DMS 273 treated with DMSO at 0.1 percent for 48 hours (cell line): Measurements from ENCODE around the gene NRXN3.

ENCODE experiments used
- DNase-seq: peaks from one replicate; lab custom pipeline; 2025; lab: John Stamatoyannopoulos, UW

Gene NRXN3

GRCh38 chr14:79829405-79830166 is 1659.4 kb downstream of the NRXN3 start:
- DNase-seq, result no peak

GRCh38 chr14:79831195-79831892 is 1661.2 kb downstream of the NRXN3 start:
- peak; percentile 8 for DNase-seq

DNA sequence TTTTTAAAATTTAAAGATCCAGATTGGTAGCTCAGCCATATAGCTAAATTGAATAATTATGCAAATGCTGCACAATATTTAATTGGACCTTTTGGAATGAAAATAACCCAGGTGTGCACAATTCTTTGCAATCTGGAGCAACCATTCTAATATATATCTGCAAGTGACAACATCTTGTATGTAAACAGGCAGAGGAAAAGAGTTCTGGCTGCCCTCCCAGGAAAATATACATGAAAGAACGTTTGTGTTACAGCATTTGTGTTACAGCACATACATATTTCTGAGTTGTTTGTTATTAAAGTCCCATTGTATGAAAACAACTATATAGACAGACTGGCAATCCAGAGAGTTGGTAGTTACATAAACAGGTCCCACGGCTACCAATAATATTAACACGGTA is 1663.6 kb downstream of the NRXN3 start:
- no peak for DNase-seq

- DNase-seq, result no peak
These were observed 1664.7 kb downstream of the NRXN3 start for GRCh38 chr14:79834868-79835267.

GRCh38 chr14:79836577-79836976 is 1666.4 kb downstream of the NRXN3 start:
- no peak for DNase-seq

- DNase-seq, result no peak
These were observed 1667.5 kb downstream of the NRXN3 start for GRCh38 chr14:79837699-79838098.

DNA sequence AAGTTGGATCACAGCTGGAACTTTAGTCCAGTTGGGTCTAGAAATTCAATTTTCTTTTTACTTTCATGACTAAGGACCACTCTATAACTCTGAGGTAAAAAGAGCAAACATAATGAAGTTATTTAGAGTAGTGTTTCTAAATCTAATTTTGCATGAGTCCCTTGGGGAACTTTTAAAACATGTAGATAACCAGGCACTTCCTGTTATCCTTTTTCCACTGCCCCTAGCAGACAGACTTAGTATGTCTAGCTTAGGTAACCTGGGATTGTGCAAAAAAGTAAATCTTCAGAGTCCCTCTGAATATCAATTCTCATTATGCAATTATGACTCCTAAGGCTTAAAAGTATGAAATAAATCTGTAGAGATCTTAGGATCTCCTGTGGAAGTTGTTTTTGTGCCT is 1669.9 kb downstream of the NRXN3 start:
- no peak for DNase-seq

- DNase-seq, result no peak
These were observed 1670.7 kb downstream of the NRXN3 start for GRCh38 chr14:79840831-79841230.

GRCh38 chr14:79841433-79841832 is 1671.3 kb downstream of the NRXN3 start:
- no peak for DNase-seq

GRCh38 chr14:79842270-79842669 is 1672.1 kb downstream of the NRXN3 start:
- DNase-seq, result no peak

DNA sequence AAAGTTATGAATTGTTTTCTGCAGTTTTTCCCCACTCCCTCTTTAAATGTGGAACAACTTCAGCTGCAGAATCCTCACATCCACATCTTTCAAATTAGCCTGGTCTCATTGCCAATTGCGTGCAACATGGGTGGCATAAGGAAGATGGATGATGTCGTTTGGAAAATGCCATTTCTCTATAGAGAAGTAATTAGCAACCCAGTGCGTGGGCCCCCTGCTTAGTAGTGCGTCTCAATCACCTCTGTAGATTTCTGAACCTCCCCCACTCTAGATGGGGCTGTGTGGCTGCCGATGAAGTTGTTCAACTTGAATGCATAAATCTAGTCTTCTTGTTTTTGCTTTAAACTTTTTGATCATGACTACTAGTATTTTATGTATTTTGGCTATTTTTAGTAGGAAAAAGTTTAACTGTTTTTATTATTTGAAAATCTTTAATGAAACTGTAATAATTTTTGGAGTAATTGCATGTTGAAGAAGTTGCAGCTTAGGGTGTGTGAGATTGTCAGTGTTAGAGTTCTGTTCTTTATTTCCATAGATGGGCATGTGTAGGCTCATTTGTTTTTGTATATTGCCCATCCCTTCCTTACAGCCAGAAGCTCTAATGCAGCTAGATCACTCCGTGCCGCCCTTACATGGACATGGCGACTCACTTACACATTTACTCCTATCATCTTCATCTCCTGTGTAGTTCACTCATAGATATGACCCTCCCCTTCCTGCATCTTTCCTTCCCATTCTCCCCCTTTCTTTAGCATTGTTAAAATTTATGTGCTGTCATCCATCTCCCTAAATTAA is 1683.0 kb downstream of the NRXN3 start:
- DNase-seq, result no peak

- DNase-seq, result no peak
These were observed 1685.6 kb downstream of the NRXN3 start for GRCh38 chr14:79855789-79856188.

DNA sequence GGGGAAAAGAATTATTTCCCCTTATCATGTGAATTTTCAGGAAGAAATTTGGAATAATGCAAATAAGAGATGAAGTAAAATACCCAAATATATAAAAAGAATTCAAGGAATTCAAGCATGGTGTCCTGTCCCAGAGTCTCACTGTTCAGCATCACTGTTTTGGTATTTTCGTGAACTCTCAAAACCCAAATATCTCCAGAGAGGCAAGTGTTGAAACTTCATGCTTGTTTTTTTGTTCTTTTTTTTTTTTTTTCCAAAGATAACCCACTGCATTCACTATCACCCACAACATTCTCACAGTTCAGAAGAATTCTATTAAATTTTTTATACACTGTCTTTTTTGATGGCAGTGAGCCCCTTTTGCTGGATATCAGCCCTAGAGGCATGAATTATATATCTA is 1686.2 kb downstream of the NRXN3 start:
- no peak for DNase-seq

DNA sequence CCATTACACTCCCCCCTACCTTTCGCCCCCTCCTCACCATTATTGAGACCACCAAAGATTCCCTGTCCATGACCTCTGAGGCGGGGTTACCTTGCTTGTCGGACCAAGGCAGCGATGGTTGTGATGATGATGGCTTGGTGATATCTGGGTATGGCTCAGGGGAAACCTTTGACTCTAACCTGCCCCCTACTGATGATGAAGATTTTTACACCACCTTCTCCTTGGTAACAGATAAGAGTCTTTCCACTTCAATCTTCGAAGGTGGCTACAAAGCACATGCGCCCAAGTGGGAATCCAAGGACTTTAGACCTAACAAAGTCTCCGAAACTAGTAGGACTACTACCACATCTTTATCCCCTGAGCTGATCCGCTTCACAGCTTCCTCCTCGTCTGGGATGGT is 1690.9 kb downstream of the NRXN3 start:
- DNase-seq, result no peak

DNA sequence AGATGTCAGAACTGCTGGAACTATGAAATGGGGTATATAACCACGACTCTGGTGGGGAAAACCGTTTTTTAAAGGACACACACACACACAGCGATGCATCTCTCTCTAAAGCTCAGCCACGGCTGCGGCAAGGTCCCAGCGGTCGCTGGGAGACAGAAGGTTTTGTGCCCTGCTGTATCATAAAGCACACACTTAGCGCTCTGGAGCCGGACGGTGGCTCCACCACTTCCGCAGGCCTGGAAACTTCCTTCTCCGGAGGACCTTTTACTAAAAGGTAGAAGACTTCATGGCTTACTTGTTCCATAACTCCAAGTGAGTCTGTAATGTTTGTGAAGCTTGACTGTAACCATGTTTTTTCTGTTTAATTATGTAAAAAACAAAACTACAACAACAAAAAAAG is 1691.9 kb downstream of the NRXN3 start:
- DNase-seq, result no peak

DNA sequence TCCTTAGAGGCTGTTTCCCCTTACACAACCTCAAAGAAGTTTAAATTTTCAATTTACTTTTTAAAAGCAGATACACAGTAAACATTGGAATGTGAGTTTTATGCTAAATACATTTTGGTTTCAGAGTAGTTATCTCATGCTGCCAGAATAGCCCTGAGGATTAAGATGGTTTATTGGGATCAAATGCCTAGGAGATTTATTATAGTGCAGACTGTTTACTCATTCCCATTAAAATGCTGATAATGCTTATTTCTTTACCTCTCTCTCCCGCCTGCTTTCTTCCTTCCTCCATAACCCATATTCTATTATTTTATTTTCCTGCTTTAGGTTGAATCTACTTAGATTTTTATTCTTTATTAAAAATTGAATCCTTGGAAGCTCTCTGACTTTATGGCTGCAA is 1701.0 kb downstream of the NRXN3 start:
- DNase-seq, result no peak

DNA sequence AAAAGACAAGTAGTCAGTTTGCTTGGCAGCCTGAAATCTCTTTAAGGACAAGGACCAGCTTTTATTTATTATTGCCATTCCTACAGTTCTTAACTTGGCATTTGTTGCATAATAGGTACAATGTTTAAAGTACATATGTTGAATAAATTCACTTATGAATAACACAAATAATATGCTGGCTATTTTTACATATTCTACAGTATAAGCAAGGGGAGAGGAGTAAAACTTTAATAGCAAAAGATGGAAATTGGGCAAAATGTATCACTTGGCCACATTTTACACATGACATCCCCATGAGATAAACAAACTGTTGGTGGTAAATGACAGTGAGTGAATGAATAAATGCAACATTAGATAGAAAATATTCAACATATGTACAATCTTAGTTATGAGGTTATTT is 1708.1 kb downstream of the NRXN3 start:
- DNase-seq, result no peak

- DNase-seq, result no peak
These were observed 1708.6 kb downstream of the NRXN3 start for GRCh38 chr14:79878785-79879184.

DNA sequence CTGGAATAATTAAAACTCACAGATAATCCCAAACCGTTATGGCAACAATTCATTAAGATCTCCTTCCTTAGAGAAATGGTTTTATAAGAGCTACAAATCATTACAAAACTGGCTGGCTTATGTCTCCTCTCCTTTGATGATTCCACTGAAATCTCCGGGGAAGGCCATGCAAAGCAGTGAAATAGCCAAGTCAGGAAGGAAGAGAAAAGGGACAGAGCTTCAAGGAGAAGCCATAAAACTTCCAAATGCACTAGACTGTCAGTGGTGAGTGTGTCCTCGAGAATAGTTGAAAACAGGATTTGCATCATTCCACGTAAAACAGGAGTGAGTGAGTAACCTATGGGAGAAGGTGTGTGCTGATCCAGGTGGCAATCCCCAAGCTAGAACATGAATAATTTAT is 1711.1 kb downstream of the NRXN3 start:
- no peak for DNase-seq

DNA sequence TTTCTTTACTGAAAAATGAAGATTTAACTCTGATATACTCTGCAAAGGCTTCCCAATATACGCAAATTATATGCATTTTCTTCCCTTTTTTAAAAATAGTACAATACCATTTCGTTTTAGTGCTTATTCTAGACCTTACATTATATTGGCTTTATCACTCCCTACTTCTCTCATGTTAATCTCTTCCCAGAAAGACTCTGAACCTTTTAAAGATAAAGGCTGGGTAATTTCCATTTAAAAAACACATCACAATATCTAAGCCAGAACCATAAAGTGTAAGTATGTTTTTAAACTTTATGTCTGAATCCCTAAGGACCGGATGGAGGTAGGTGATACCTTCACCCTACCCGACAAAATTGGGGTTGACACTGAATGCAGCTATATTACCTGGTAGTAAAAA is 1720.4 kb downstream of the NRXN3 start:
- no peak for DNase-seq

GRCh38 chr14:79896009-79896408 is 1725.8 kb downstream of the NRXN3 start:
- DNase-seq, result no peak

- DNase-seq, result no peak
These were observed 1729.4 kb downstream of the NRXN3 start for GRCh38 chr14:79899610-79900009.

DNA sequence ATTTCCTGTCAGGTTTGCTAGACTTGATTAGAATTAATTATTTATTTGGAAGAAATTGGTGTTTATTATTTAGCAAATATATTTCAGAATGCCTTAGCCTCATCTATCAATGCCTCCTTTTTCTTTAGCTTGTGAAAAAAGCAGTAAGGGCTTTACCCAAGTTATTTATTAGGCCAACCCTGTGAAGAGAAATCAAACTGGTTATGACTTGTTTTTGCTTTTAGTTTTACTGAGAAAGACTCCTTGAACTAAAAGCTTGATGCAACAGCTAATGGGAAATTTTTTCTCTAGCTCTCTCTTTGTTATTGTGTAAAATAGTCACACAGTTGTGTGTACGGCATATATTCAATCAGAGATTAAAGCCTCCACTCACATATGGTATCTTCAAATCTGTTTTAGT is 1734.3 kb downstream of the NRXN3 start:
- no peak for DNase-seq
